Stimulated activated memory B cell treated with anti-CD40 and anti-IgM and Interleukin-4, amounts not matched to agents 10 μg/mL and 1 μg/mL and 100 μg/mL, for 72 hours (primary cell): ENCODE data around the gene DCPS.
A peak's percentile ranks its signal among the peaks of the same experiment; 100 is the strongest.
"Not testable (repeated sequence)": the region's sequence is repeated elsewhere in the genome, so short reads cannot be mapped to it uniquely, and the experiment has no call there.

Experiments used
- ATAC-seq: fragments of 150-1000 bp; cut with Tn5 transposase; 2 replicates; pipeline ENCODE4 v1.10.0; 2021
- H3K27ac Mint-ChIP-seq: one replicate; pipeline ENCODE4 v1.8.0; 2022; ENCODE audit warnings: mild to moderate bottlenecking, mixed read lengths
- H3K27me3 Mint-ChIP-seq: one replicate; pipeline ENCODE4 v1.8.0; 2022; ENCODE audit warnings: mixed read lengths
- H3K36me3 Mint-ChIP-seq: one replicate; pipeline ENCODE4 v1.8.0; 2022; ENCODE audit warnings: mixed read lengths
- H3K4me1 Mint-ChIP-seq: one replicate; pipeline ENCODE4 v1.8.0; 2022; ENCODE audit warnings: mixed read lengths
- H3K4me3 Mint-ChIP-seq: one replicate; pipeline ENCODE4 v1.8.0; 2022; ENCODE audit warnings: mild to moderate bottlenecking, moderate library complexity, mixed read lengths
- H3K9me3 Mint-ChIP-seq: one replicate; pipeline ENCODE4 v1.8.0; 2022; ENCODE audit warnings: mixed read lengths

The DCPS gene, protein sequence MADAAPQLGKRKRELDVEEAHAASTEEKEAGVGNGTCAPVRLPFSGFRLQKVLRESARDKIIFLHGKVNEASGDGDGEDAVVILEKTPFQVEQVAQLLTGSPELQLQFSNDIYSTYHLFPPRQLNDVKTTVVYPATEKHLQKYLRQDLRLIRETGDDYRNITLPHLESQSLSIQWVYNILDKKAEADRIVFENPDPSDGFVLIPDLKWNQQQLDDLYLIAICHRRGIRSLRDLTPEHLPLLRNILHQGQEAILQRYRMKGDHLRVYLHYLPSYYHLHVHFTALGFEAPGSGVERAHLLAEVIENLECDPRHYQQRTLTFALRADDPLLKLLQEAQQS

DNA sequence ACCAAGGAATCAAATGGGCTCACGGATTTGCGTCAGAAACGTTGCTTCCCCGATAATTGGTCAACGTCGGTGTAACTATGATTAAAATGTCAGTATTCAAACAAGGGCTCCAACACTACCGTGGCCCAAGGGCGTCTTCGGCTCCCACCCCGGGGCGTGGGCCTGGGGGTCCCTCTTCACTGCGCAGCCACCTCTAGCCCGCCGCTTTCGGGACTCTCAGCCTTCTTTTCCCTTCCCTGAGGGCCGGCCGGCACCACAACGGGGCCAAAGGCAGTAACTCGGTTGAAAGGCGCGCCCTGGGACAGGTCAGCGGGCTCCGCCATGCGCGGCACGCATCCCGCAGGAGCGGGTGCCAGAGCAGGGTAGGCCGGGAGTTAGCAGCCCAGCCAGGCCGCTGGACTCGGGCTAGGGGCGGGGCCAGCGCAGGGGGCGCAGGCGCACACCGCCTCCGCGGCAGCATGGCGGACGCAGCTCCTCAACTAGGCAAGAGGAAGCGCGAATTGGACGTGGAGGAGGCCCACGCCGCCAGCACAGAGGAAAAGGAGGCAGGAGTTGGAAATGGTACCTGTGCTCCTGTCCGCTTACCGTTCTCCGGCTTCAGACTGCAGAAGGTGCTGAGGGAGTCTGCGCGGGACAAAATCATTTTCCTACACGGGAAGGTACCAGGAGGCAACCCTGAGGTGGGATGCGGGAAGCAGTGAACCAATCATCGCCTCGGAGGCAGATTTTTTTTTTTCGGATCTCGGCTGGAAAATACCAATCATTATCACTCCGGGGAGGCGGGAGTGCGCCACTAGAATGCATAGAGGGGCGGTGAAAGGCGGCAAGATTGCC is at the start of gene DCPS:
Gene DCPS (plus strand): TSS at position 438 of the 834 bp plus-strand sequence. CDS start 21 bp downstream, at position 459.
- peak within 1 kb of the TSS; percentile 99 for H3K4me3 Mint-ChIP-seq
- peaks cover 42% of the 10 kb centered on the region for H3K4me1 Mint-ChIP-seq
- H3K27ac Mint-ChIP-seq: peak within 1 kb of the TSS; percentile 95
- H3K36me3 Mint-ChIP-seq: peaks cover 15% of the 10 kb centered on the region
- H3K9me3 Mint-ChIP-seq: no peaks in the 10 kb centered on the region
- H3K27me3 Mint-ChIP-seq: no peaks in the 10 kb centered on the region
- ATAC-seq: peak; percentile 98

DNA sequence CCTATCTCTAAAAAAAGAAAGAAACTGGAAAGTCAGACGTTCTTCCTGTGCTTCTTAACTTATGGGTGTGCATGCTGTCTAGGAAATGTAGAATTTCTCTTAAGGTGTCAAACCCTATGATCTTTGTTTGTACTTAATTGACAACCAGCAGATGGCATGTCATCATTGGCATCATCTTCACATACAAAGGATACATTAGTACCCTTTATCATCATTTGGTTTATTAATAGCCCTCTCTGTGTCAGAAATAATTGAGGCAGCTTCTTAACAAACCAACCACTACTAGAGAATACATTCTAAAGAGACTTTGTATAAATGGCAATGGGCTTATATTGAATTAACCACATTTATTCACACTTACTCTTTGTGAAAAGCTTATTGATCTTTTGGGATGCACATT is 49.0 kb upstream of the DCPS start:
- Mint-ChIP-seq H3K36me3 (peaks cover 26% of the 10 kb centered on the region), H3K4me1 (no peaks in the 10 kb centered on the region), H3K27me3 (no peaks in the 10 kb centered on the region), H3K4me3 (no peak overlapping the region), H3K27ac (no peak overlapping the region), H3K9me3 (no peaks in the 10 kb centered on the region)
- ATAC-seq: no peak

DNA sequence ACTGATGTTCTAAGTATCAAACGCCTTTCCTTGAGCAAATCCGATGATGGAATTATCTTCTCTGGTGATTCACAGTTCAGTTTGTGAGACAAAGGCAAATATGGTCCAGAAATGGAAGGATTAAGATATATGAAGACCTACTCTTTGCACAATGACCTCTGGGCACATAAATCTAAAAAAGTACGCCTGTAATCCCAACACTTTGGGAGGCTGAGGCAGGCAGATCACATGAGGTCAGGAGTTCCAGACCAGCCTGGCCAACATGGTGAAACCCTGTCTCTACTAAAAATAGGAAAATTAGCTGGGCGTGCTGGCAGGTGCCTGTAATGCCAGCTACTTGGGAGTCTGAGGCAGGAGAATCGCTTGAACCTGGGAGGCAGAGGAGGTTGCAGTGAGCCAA is 48.4 kb upstream of the DCPS start:
- not testable (repeated sequence) for H3K9me3 Mint-ChIP-seq, H3K27ac Mint-ChIP-seq, ATAC-seq, H3K27me3 Mint-ChIP-seq, H3K4me1 Mint-ChIP-seq, H3K4me3 Mint-ChIP-seq
- peaks cover 30% of the 10 kb centered on the region for H3K36me3 Mint-ChIP-seq

DNA sequence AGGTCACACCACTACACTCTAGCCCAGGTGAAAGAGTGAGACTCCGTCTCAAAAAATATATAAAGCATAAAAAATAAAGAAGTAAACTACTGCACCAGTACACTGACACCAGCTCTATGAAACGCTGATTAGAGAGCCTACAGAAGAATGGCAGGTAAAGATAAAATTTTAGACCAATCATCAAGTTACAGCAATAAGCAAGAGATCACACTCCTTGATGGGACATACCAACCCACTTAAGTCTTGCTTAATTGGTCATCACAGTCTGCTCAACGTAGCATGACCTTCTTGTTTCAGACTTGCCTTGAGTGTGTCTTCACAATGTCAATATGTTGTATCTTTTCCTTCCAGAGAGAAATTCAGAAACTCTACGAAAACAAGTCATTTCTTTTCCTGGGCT is 47.6 kb upstream of the DCPS start:
- H3K4me3 Mint-ChIP-seq: no peak overlapping the region
- no peak overlapping the region for H3K27ac Mint-ChIP-seq
- H3K9me3 Mint-ChIP-seq: no peaks in the 10 kb centered on the region
- H3K36me3 Mint-ChIP-seq: peaks cover 36% of the 10 kb centered on the region
- H3K4me1 Mint-ChIP-seq: no peaks in the 10 kb centered on the region
- ATAC-seq: no peak
- H3K27me3 Mint-ChIP-seq: no peaks in the 10 kb centered on the region

DNA sequence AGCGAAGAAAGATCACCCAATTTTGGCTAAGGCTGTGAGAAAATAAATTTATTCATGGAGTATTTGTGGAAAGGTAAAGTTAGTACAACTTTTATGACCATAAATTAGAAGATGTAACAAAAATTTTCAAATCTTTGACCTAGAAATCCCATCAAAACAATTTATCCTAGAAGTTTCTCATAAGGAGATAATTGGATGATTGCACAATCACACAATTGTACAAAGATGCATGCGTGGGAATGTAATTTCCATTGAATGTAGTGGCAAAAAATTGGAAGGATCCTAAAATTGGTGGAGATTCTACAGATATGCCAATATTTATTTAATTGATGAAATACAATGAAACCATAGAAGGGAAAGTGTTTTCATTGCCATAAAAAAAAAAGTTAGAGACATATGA is 46.7 kb upstream of the DCPS start:
- ATAC-seq: no peak
- Mint-ChIP-seq H3K36me3 (peaks cover 32% of the 10 kb centered on the region), H3K27me3 (no peaks in the 10 kb centered on the region), H3K9me3 (no peaks in the 10 kb centered on the region), H3K4me1 (no peaks in the 10 kb centered on the region), H3K27ac (no peak overlapping the region), H3K4me3 (no peak overlapping the region)

DNA sequence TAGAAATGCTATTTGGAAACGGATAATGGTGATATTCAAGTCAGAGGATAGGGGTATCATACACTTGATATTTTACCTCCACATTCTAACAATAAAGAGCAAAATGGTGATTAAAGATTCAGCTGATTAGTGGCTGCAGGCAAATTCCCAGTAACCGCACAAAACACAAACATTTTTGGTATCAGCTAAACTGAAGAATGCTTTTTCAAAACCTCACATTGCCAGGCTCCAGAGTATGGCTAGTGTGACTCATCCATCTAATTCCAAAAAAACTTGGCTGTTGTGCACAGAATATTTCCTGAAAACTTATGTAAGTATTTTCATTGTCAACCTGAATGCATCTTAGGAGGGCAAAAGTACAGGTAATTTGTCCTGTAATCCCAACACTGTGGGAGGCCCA is 46.1 kb upstream of the DCPS start:
- no peaks in the 10 kb centered on the region for H3K27me3 Mint-ChIP-seq
- H3K9me3 Mint-ChIP-seq: no peaks in the 10 kb centered on the region
- H3K36me3 Mint-ChIP-seq: peaks cover 34% of the 10 kb centered on the region
- H3K27ac Mint-ChIP-seq: no peak overlapping the region
- no peaks in the 10 kb centered on the region for H3K4me1 Mint-ChIP-seq
- no peak overlapping the region for H3K4me3 Mint-ChIP-seq
- no peak for ATAC-seq

DNA sequence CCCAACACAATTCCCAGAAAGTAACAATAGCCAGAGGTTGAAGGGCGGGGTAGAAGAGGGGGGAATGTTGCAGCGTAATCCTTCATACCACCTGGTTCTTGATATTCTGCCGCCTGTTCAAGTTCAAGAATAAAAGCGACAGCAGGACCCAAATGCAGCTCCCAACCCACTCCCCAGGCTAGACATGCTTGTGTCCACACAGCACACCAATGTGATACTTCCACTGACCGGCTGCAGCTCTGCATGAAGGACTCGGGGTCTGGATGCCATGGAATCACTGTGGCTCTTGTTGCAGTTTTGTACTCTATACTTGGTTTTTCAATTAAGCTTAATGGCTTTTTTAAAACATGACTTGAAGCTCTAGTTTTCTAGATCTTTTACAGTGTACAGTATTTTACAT is 41.6 kb upstream of the DCPS start:
- H3K9me3 Mint-ChIP-seq: no peaks in the 10 kb centered on the region
- no peak overlapping the region for H3K4me3 Mint-ChIP-seq
- no peak overlapping the region for H3K27ac Mint-ChIP-seq
- H3K27me3 Mint-ChIP-seq: no peaks in the 10 kb centered on the region
- H3K36me3 Mint-ChIP-seq: peaks cover 60% of the 10 kb centered on the region
- peaks cover 13% of the 10 kb centered on the region for H3K4me1 Mint-ChIP-seq
- ATAC-seq: no peak

DNA sequence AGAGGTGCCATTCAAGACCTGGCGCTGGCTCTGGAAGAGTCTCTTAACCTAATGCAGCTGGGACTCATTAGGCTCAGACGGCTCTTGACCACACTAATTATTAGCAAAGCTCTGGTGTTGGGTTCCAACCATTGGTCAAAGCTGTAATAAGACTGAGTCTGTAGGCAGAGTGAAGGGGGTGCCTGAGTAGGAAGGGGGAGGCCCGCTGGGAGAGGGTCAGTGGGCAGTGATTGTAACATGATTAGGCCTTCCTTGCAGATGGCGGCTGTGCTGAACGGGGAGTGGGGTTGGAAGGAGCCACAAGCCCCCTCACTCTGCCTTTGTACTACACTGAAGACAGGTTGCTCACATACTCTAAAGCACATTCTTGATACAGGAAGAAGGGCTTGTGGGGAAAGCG is 40.4 kb upstream of the DCPS start:
- no peaks in the 10 kb centered on the region for H3K9me3 Mint-ChIP-seq
- no peak for ATAC-seq
- no peaks in the 10 kb centered on the region for H3K27me3 Mint-ChIP-seq
- H3K4me3 Mint-ChIP-seq: no peak overlapping the region
- H3K36me3 Mint-ChIP-seq: peaks cover 56% of the 10 kb centered on the region
- peaks cover 19% of the 10 kb centered on the region for H3K4me1 Mint-ChIP-seq
- no peak overlapping the region for H3K27ac Mint-ChIP-seq

DNA sequence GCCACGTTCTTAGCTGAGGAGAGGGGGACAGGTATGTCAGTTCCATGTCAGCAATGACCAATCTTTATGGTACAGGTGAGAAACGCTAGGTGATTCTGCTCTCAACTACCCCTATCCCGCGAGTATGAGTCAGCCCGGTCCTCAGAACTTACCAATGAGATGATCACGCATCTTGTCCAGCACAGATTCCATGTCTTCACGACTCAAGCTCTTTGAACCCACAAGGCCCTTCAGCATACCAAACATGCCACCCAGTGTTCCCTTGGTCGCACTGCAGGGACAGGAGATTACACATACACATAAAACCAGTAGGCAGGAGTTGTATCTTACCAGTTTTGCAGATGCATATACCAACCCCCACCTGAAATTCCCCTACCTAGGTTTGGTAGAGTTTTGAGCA is 38.0 kb upstream of the DCPS start:
- ATAC-seq: no peak
- Mint-ChIP-seq H3K36me3 (peaks cover 54% of the 10 kb centered on the region), H3K27ac (peak overlapping the region; percentile 25), H3K4me3 (no peak overlapping the region), H3K27me3 (no peaks in the 10 kb centered on the region), H3K9me3 (no peaks in the 10 kb centered on the region), H3K4me1 (peaks cover 35% of the 10 kb centered on the region)

DNA sequence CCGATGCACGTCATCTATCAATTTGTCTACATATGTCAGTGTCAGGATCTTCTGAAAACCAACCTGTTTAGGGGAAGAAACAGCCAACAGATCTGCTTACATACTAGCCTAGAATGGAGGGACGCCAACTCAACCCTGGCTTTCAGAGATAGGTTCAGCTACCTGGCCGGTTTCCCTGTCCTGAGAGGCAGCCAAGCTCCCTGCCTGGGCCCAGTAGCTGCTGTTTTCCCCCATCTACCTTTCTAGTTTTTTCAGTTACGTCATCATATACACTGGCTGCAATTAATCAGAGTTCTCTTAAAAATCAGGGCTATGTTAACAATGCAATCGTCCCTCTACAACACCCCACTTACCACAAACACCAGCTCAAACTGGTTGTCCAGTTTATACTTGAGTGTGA is 36.2 kb upstream of the DCPS start:
- H3K27ac Mint-ChIP-seq: peak overlapping the region; percentile 99
- no peaks in the 10 kb centered on the region for H3K27me3 Mint-ChIP-seq
- no peaks in the 10 kb centered on the region for H3K9me3 Mint-ChIP-seq
- no peak for ATAC-seq
- H3K4me3 Mint-ChIP-seq: peak overlapping the region; percentile 95
- peaks cover 52% of the 10 kb centered on the region for H3K36me3 Mint-ChIP-seq
- H3K4me1 Mint-ChIP-seq: peaks cover 44% of the 10 kb centered on the region

DNA sequence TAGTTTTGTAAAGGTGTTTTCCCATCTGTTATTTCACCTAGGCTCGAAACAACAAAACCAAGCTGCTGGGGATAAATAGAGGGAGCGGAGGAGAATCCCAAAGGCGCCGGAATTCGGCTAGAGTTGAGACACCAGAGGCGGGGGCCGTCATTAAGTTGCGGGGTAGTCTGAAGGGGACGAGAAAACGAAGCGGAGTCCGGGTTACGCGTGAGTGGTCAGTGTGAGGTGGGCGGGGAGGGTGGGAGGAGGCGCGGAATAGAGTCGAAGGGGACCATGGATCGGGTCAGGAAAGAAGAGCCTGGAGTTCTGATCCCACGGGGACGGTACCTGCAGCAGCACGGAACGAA is 35.5 kb upstream of the DCPS start:
- Mint-ChIP-seq H3K36me3 (peaks cover 50% of the 10 kb centered on the region), H3K9me3 (no peaks in the 10 kb centered on the region), H3K27ac (peak overlapping the region; percentile 99), H3K27me3 (no peaks in the 10 kb centered on the region), H3K4me1 (peaks cover 44% of the 10 kb centered on the region), H3K4me3 (peak overlapping the region; percentile 95)
- ATAC-seq: peak; percentile 1

DNA sequence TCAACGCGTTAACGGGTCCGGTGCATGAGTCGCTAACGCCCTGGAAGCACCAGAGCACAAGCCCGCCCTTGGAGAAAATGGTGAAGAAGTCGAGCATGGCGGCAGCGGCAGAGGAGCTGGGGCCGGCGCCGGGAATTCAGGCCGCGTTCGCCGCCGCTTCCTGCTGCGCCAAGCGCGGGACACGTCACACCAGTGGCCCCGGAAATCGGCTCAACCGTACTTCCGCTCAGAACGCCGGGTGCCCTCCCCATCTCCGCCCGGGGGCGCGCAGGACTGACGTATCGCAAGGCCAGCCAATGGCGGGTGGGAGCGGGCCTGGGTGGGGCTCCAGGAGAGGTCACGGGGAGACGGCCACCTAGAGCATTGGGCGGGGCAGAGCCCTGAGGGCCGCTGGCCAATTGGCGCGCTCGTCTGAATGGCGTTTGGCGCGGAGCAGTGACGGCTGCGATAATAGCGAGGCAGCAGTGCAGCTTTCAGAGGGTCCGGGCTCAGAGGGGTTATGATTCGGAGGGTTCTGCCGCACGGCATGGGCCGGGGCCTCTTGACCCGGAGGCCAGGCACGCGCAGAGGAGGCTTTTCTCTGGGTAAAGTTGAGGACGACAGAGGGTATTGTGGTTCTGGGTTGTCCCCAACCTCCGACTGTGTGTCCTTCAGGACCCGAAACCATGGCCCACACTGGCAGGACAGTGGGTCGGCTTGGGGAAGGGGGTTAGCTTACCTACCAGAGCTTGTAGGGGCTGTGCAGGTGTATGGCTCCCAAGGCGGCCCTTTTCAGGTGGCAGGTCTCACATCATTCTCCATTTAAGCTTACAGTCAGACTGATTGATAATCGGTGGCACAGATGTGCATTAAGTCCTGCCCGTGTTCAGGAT is 34.9 kb upstream of the DCPS start, which contains the start of the genes FOXRED1 and SRPRA:
Gene FOXRED1 (plus strand): TSS at position 447 of the 872 bp plus-strand sequence. CDS start 53 bp downstream, at position 500.
Gene SRPRA (minus strand): TSS at position 188 of the 872 bp plus-strand sequence. CDS start 91 bp downstream, at position 97.
- H3K4me3 Mint-ChIP-seq: peak within 1 kb of the TSS; percentile 95
- peak within 1 kb of the TSS; percentile 99 for H3K27ac Mint-ChIP-seq
- H3K36me3 Mint-ChIP-seq: peaks cover 46% of the 10 kb centered on the region
- no peaks in the 10 kb centered on the region for H3K27me3 Mint-ChIP-seq
- no peaks in the 10 kb centered on the region for H3K9me3 Mint-ChIP-seq
- ATAC-seq: peak; percentile 100
- H3K4me1 Mint-ChIP-seq: peaks cover 44% of the 10 kb centered on the region

DNA sequence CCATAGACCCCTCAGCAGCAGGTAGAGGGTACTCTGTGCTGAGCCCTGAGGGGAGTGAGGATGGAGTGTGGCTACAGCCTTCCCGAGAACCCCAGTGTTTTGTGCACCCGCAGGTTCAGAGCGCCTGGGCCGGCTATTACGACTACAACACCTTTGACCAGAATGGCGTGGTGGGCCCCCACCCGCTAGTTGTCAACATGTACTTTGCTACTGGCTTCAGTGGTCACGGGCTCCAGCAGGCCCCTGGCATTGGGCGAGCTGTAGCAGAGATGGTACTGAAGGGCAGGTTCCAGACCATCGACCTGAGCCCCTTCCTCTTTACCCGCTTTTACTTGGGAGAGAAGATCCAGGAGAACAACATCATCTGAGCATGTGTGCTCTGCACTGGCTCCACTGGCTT is 26.5 kb upstream of the DCPS start:
- H3K9me3 Mint-ChIP-seq: no peaks in the 10 kb centered on the region
- no peak overlapping the region for H3K4me3 Mint-ChIP-seq
- H3K27me3 Mint-ChIP-seq: no peaks in the 10 kb centered on the region
- peaks cover 32% of the 10 kb centered on the region for H3K4me1 Mint-ChIP-seq
- ATAC-seq: no peak
- peaks cover 54% of the 10 kb centered on the region for H3K36me3 Mint-ChIP-seq
- H3K27ac Mint-ChIP-seq: no peak overlapping the region

DNA sequence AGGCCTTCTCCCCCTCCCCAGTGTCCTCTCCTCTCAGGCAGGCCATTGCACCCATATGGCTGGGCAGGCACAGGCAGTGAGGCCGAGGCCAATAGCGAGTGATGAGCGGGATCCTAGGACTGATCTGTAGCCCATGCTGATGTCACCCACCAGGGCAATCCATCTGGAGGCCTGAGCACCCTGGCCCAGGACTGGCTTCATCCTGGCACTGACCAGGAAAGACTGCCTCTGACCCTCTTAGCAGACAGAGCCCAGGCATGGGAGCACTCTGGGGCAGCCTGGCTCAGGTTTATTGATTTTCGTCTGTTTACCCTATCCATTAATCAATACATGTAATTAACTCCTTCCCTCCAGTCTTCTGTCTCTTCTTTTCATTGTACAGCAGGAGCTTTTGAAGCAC is 26.1 kb upstream of the DCPS start:
- H3K4me3 Mint-ChIP-seq: no peak overlapping the region
- ATAC-seq: no peak
- H3K36me3 Mint-ChIP-seq: peaks cover 50% of the 10 kb centered on the region
- peaks cover 35% of the 10 kb centered on the region for H3K4me1 Mint-ChIP-seq
- H3K27ac Mint-ChIP-seq: no peak overlapping the region
- H3K27me3 Mint-ChIP-seq: no peaks in the 10 kb centered on the region
- no peaks in the 10 kb centered on the region for H3K9me3 Mint-ChIP-seq

DNA sequence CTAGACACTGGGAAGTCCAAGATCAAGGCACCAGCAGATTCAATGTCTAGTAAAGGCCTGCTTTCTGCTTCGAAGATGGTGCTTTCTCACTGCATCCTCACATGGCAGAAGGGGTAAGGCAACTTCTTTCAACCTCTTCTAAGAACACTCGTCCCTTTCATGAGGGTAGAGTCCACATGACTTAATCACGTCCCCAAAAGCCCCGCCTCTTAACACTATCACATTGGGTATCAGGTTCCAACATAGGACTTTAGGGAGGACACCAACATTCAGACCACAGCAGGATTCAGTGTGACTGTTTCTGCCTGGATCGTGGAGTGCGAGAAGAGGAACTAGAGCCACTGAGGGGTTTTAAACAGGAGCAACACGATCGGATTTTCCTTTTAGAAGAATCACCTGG is 24.7 kb upstream of the DCPS start:
- no peaks in the 10 kb centered on the region for H3K9me3 Mint-ChIP-seq
- peaks cover 42% of the 10 kb centered on the region for H3K36me3 Mint-ChIP-seq
- H3K4me1 Mint-ChIP-seq: peaks cover 40% of the 10 kb centered on the region
- no peak overlapping the region for H3K4me3 Mint-ChIP-seq
- ATAC-seq: no peak
- H3K27ac Mint-ChIP-seq: no peak overlapping the region
- H3K27me3 Mint-ChIP-seq: no peaks in the 10 kb centered on the region
